ENCODE results near the gene MICAL3. TPM values are rescaled to one million over a fixed set of nuclear protein-coding genes. Genes with fewer than 3 reads are reported as not detected.

Gene MICAL3
- total and polyA plus RNA-seq, 2 donors from 2014 or later: 5.0 to 99.4 TPM

DNA sequence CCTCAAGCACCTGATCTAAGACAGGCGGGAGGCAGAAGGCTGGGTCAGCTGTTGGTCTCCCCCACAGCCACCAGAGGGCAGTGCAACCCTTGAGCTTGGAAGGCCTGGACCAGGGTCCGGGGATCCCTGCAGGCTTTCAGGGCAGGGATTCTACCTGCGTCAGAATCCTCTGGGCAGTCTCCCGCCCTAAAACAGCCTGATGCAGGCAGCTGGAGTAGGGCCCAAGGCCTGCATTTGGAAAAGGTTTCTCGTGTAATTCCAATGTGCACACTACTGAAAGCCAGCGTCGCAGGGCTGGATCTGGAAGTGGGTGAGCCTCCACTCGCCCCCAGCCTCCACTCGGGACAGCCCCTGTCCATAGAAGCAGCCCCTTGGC lies 281.8 kb downstream of the MICAL3 start:
- Histone ChIP-seq H3K9me3 (ENCODE audit: control insufficient read depth in 2 of 3, insufficient read depth in 1 of 3, low read length in 3 of 3) (no peaks in the 10 kb centered on the region), H3K27me3 (ENCODE audit: control insufficient read depth, insufficient read depth, low read length) (no peaks in the 10 kb centered on the region), H3K4me3 (ENCODE audit: low read length in 3 of 3) (no peak overlapping the region), H3K36me3 (ENCODE audit: control insufficient read depth in 2 of 3, insufficient read depth in 3 of 3, low read length in 3 of 3) (no peaks in the 10 kb centered on the region), H3K9ac (ENCODE audit: low read length in 3 of 3) (no peak overlapping the region), H3K27ac (ENCODE audit: low read depth in 2 of 2, low read length in 2 of 2) (no peak overlapping the region), H3K4me1 (ENCODE audit: control insufficient read depth in 2 of 3, insufficient read depth in 2 of 3, low read depth in 1 of 3, low read length in 3 of 3) (no peaks in the 10 kb centered on the region)
- DNase-seq: peak in 4 of 5 donors; percentile 83 to 90 (median 85)
- intact Hi-C loops (cut with DNase I): no loop called here
- TF ChIP-seq, protein P1, sequence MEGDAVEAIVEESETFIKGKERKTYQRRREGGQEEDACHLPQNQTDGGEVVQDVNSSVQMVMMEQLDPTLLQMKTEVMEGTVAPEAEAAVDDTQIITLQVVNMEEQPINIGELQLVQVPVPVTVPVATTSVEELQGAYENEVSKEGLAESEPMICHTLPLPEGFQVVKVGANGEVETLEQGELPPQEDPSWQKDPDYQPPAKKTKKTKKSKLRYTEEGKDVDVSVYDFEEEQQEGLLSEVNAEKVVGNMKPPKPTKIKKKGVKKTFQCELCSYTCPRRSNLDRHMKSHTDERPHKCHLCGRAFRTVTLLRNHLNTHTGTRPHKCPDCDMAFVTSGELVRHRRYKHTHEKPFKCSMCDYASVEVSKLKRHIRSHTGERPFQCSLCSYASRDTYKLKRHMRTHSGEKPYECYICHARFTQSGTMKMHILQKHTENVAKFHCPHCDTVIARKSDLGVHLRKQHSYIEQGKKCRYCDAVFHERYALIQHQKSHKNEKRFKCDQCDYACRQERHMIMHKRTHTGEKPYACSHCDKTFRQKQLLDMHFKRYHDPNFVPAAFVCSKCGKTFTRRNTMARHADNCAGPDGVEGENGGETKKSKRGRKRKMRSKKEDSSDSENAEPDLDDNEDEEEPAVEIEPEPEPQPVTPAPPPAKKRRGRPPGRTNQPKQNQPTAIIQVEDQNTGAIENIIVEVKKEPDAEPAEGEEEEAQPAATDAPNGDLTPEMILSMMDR (IDR thresholded peaks at IDR 0.05; ENCODE audit: borderline replicate concordance, extremely low read depth, insufficient read depth): peak; percentile 84
- FAIRE-seq: no peak

DNA sequence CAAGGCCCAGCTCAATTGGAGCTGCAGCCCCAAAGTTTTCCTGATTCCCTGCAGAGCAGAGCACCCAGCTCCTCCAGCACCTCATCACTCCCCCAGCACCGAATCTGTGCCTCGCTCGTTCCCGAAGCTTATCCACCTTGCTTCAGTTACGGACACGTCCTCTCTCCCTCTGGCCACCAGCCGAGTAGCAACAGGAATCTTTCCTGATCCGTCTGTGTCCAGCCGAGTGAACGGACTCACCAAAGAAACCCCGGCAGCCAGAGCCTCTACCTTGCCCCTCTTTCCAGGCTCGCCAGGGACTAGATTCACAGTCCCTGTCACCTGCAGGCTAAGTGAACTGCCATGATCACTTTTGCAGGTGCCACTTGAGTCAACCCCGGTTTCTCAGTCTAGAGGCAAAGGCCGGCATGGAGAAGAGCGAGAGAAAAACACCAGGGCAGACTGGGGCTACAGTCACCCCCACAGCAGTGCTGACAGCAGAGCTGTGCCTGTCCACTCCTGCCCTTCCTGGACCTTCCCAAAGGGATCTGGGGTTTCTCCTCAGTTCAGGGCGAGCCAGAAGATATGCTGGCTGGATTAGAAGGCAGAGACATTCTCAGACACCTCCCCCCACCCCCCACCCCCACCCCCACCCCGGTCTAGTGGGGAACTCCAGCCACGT lies 282.4 kb downstream of the MICAL3 start:
- Histone ChIP-seq H3K27me3 (ENCODE audit: control insufficient read depth, insufficient read depth, low read length) (no peaks in the 10 kb centered on the region), H3K27ac (ENCODE audit: low read depth in 2 of 2, low read length in 2 of 2) (no peak overlapping the region), H3K9me3 (ENCODE audit: control insufficient read depth in 2 of 3, insufficient read depth in 1 of 3, low read length in 3 of 3) (no peaks in the 10 kb centered on the region), H3K36me3 (ENCODE audit: control insufficient read depth in 2 of 3, insufficient read depth in 3 of 3, low read length in 3 of 3) (no peaks in the 10 kb centered on the region), H3K9ac (ENCODE audit: low read length in 3 of 3) (no peak overlapping the region), H3K4me1 (ENCODE audit: control insufficient read depth in 2 of 3, insufficient read depth in 2 of 3, low read depth in 1 of 3, low read length in 3 of 3) (no peaks in the 10 kb centered on the region), H3K4me3 (ENCODE audit: low read length in 3 of 3) (no peak overlapping the region)
- no peak for FAIRE-seq
- TF ChIP-seq, protein P1 (IDR thresholded peaks at IDR 0.05; ENCODE audit: borderline replicate concordance, extremely low read depth, insufficient read depth): no peak
- intact Hi-C loops (cut with DNase I): no loop called here
- DNase-seq: no peak

DNA sequence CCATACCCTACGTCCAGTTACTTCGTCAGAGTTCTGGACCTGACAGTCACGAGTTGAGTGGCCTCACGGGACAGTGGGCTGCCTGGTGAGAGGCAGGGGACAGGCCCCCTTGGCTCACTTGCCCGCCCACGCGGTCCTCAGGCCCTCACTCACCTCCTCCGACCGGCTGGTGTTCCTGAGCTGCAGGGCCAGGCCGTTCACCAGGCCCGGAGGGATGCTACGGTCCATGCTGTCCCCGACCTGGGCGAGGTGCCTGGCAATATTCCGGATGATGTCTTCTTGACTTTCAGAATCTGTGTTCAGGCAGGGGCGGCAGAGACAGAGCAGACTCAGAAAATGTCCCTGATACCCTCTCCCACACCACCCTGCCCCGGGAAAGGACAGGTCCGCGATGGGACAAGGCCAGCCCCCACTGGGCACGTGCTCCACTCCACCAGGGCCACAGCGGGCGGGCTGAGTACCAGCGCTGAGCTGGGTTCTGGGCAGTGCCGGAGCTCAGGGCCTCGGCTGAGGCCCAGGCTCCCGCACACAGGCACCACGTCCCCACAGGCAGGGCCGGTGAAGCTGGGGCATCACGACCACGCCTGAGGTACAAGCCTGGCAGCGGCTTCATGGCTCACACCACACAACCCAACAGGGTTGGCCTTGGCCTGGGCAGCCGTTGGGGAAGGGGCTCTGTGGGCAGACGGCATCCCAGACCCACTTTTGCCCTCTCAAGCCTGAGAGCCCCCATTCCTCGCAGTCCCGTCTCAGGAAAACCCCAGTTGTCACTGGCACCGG lies 285.0 kb downstream of the MICAL3 start:
- DNase-seq: no peak
- Histone ChIP-seq H3K36me3 (ENCODE audit: control insufficient read depth in 2 of 3, insufficient read depth in 3 of 3, low read length in 3 of 3) (no peaks in the 10 kb centered on the region), H3K27me3 (ENCODE audit: control insufficient read depth, insufficient read depth, low read length) (no peaks in the 10 kb centered on the region), H3K27ac (ENCODE audit: low read depth in 2 of 2, low read length in 2 of 2) (no peak overlapping the region), H3K9ac (ENCODE audit: low read length in 3 of 3) (no peak overlapping the region), H3K4me3 (ENCODE audit: low read length in 3 of 3) (no peak overlapping the region), H3K4me1 (ENCODE audit: control insufficient read depth in 2 of 3, insufficient read depth in 2 of 3, low read depth in 1 of 3, low read length in 3 of 3) (no peaks in the 10 kb centered on the region), H3K9me3 (ENCODE audit: control insufficient read depth in 2 of 3, insufficient read depth in 1 of 3, low read length in 3 of 3) (no peaks in the 10 kb centered on the region)
- no peak for FAIRE-seq
- intact Hi-C loops (cut with DNase I): no loop called here
- TF ChIP-seq, protein P1 (IDR thresholded peaks at IDR 0.05; ENCODE audit: borderline replicate concordance, extremely low read depth, insufficient read depth): no peak
